ENCODE measurements around the gene CYS1. TPM values are rescaled to one million over a fixed set of nuclear protein-coding genes. Genes with fewer than 3 reads are reported as not detected.

CYS1 gene
- total and polyA plus RNA-seq, 4 donors, result 0.07 to 4.1 (median 1.0) TPM

DNA sequence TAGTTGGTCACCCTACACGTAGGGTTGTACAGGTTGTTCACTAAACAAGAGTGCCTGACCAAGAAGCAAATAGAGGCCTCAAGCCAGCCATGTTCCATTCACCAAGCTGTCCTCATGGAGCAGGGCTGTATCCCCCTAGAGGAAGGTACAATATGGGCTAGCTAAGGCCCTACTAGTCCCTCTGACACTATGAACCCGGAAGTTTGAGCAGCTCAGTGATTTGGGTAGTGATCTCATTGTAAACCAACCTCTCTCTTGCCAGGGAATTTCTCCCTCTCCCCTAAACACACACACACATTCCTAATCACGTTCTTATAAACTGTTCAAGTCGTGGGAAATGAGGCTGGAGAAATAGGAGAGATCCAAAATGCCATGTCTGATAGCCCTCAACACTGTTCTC is 6.7 kb upstream of the CYS1 start:
- Histone ChIP-seq H3K9ac (ENCODE audit: low read depth in 1 of 2, low read length in 2 of 2) (no peak overlapping the region), H3K4me1 (ENCODE audit: control insufficient read depth in 4 of 4, insufficient read depth in 4 of 4, low read length in 3 of 4) (no peaks in the 10 kb centered on the region), H3K9me3 (ENCODE audit: control insufficient read depth in 4 of 4, low read length in 3 of 4) (no peaks in the 10 kb centered on the region), H3K27ac (ENCODE audit: low read depth in 1 of 2, low read length in 2 of 2) (no peak overlapping the region), H3K27me3 (ENCODE audit: control insufficient read depth in 4 of 4, insufficient read depth in 4 of 4, low read length in 3 of 4) (peaks cover 0 to 3% (median under 1%) of the 10 kb centered on the region in 4 donors), H3K4me3 (ENCODE audit: low read depth in 1 of 3, low read length in 3 of 3) (no peak overlapping the region), H3K36me3 (ENCODE audit: control insufficient read depth in 4 of 4, insufficient read depth in 3 of 4, low read depth in 1 of 4, low read length in 3 of 4) (no peaks in the 10 kb centered on the region)
- DNase-seq (ENCODE audit: low spot score), result no peak
- no peak for TF ChIP-seq FOXA2 (IDR thresholded peaks at IDR 0.05)
- TF ChIP-seq ATF3 (IDR thresholded peaks at IDR 0.05), result no peak
- TF ChIP-seq TAF1 (conservative IDR thresholded peaks at IDR 0.05), result no peak
- no peak for TF ChIP-seq REST (IDR thresholded peaks at IDR 0.05)
- no peak for TF ChIP-seq RXRA (IDR thresholded peaks at IDR 0.05)
- no peak for TF ChIP-seq NR2F2 (IDR thresholded peaks at IDR 0.05)
- TF ChIP-seq SP1 (IDR thresholded peaks at IDR 0.05), result no peak
- no peak for TF ChIP-seq RAD21 (IDR thresholded peaks at IDR 0.05)
- no peak for TF ChIP-seq HNF4G (IDR thresholded peaks at IDR 0.05)
- TF ChIP-seq FOXA1 (IDR thresholded peaks at IDR 0.05), result no peak
- no peak for TF ChIP-seq ZBTB33 (IDR thresholded peaks at IDR 0.05)
- TF ChIP-seq YY1 (IDR thresholded peaks at IDR 0.05), result no peak
- no peak for TF ChIP-seq CTCF (IDR thresholded peaks at IDR 0.05; ENCODE audit: low read depth, low read length, missing input control)
- TF ChIP-seq JUND (IDR thresholded peaks at IDR 0.05), result no peak
- TF ChIP-seq GABPA (IDR thresholded peaks at IDR 0.05 in 1 of 2, conservative IDR thresholded peaks at IDR 0.05 in 1 of 2), result no peak
- TF ChIP-seq, protein P1, sequence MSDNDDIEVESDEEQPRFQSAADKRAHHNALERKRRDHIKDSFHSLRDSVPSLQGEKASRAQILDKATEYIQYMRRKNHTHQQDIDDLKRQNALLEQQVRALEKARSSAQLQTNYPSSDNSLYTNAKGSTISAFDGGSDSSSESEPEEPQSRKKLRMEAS (IDR thresholded peaks at IDR 0.05), result no peak
- 78% methylated on average over 4 of the region's 4 CpGs for WGBS

- DNase-seq (ENCODE audit: low spot score), result no peak
- Histone ChIP-seq H3K9me3 (ENCODE audit: control insufficient read depth in 4 of 4, low read length in 3 of 4) (no peaks in the 10 kb centered on the region), H3K4me1 (ENCODE audit: control insufficient read depth in 4 of 4, insufficient read depth in 4 of 4, low read length in 3 of 4) (no peaks in the 10 kb centered on the region), H3K9ac (ENCODE audit: low read depth in 1 of 2, low read length in 2 of 2) (no peak overlapping the region), H3K4me3 (ENCODE audit: low read depth in 1 of 3, low read length in 3 of 3) (no peak overlapping the region), H3K27ac (ENCODE audit: low read depth in 1 of 2, low read length in 2 of 2) (no peak overlapping the region), H3K36me3 (ENCODE audit: control insufficient read depth in 4 of 4, insufficient read depth in 3 of 4, low read depth in 1 of 4, low read length in 3 of 4) (no peaks in the 10 kb centered on the region), H3K27me3 (ENCODE audit: control insufficient read depth in 4 of 4, insufficient read depth in 4 of 4, low read length in 3 of 4) (peaks cover 0 to 2% (median under 1%) of the 10 kb centered on the region in 4 donors)
- 66% methylated on average over 11 of the region's 11 CpGs for WGBS
- TF ChIP-seq HNF4G (IDR thresholded peaks at IDR 0.05), result no peak
- no peak for TF ChIP-seq ATF3 (IDR thresholded peaks at IDR 0.05)
- TF ChIP-seq FOXA2 (IDR thresholded peaks at IDR 0.05), result no peak
- no peak for TF ChIP-seq REST (IDR thresholded peaks at IDR 0.05)
- no peak for TF ChIP-seq SP1 (IDR thresholded peaks at IDR 0.05)
- TF ChIP-seq FOXA1 (IDR thresholded peaks at IDR 0.05), result no peak
Measured at GRCh38 chr2:10085668-10086059, 5.5 kb upstream of the CYS1 start.

Measured in liver (tissue), 9 donors.